Astrocyte of the spinal cord (primary cell): ENCODE data around the gene KANK2.
A peak's percentile ranks its signal among the peaks of the same experiment; 100 is the strongest.

Experiments used
- DNase-seq: peaks from one replicate; pipeline ENCODE4 v3.0.0; 2011; ENCODE audit warnings: low read depth, low spot score
- H3K4me3 ChIP-seq: 2 replicates; pipeline ENCODE4 v1.5.1; 2011; ENCODE audit warnings: low read depth, mild to moderate bottlenecking, low read length, moderate library complexity
- CTCF ChIP-seq: IDR thresholded peaks from 2 replicates; pipeline ENCODE4 v1.5.1; 2012; ENCODE audit warnings: low read depth, mild to moderate bottlenecking, low read length, inconsistent platforms
- in situ Hi-C: cut with HindIII; loops from 2 replicates; pipeline ENCODE4 v1.10.0; 2017; ENCODE audit warnings: low sequenced_read_pairs

KANK2 gene

GRCh38 chr19:11197291-11198174 lies at the start of gene KANK2:
Gene KANK2, minus strand, starts transcription at chr19:11197545. Its CDS starts 3,034 bp downstream, at chr19:11194511.
- no peak for TF ChIP-seq CTCF
- DNase-seq: peak; percentile 66
- H3K4me3 ChIP-seq: peak within 1 kb of the TSS; percentile 81
- in situ Hi-C loops: no loop called here

DNA sequence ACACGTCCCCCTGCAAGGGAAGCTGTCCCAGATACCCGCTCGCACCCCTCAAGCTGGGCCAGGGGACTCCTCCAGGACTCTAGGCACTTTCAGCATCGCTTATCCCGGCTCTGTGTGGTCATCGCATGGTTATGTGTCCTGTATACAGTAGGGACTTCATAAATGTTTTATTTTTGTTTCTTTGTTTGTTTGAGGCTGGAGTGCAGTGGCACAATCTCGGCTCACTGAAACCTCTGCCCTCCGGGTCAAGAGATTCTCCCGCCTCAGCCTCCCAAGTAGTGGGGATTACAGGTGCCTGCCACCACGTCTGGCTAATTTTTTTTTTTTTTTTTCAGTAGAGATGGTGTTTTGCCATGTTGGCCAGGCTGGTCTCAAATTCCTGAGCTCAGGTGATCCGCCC lies 49.6 kb upstream of the KANK2 start:
- no peak for DNase-seq
- H3K4me3 ChIP-seq: no peak overlapping the region
- TF ChIP-seq CTCF: no peak
- in situ Hi-C loops: no loop called here

- no peak for TF ChIP-seq CTCF
- in situ Hi-C loops: no loop called here
- DNase-seq: no peak
- no peak overlapping the region for H3K4me3 ChIP-seq
These were observed 47.7 kb upstream of the KANK2 start for GRCh38 chr19:11244846-11245589.

- DNase-seq: peak; percentile 13
- no peak for TF ChIP-seq CTCF
- in situ Hi-C loops: no loop called here
- H3K4me3 ChIP-seq: no peak overlapping the region
These were observed 46.4 kb upstream of the KANK2 start for GRCh38 chr19:11243798-11244169.

- DNase-seq: peak; percentile 67
- TF ChIP-seq CTCF: peak; percentile 77
- in situ Hi-C loops: no loop called here
- peak overlapping the region; percentile 1 for H3K4me3 ChIP-seq
These were observed 45.8 kb upstream of the KANK2 start for GRCh38 chr19:11242864-11243797.

DNA sequence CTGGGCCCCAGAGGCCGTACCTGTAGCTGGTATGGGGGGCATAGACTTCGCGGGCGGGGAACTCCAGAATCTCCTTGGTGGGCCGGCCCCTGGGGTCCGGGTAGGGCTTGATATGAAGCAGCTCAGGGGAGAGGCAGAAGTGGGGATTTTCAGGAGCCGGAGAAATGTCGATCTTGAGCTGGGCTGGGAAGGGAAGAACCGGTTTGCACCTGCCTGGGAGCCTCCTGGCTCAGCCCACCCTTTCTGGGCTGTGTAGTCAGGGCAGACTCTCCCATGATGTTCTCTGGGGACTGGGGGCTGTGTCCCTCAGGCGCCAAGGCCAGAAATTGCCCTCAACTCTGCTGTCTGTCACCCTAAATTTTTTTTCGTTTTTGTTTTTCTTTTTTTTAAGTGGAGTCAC lies 44.7 kb upstream of the KANK2 start:
- DNase-seq: no peak
- H3K4me3 ChIP-seq: no peak overlapping the region
- TF ChIP-seq CTCF: no peak
- in situ Hi-C loops: no loop called here
